ENCODE data around the gene NIPAL4. TPM values are rescaled to one million over a fixed set of nuclear protein-coding genes. Genes with fewer than 3 reads are reported as not detected.
A peak's percentile ranks its signal among the peaks of the same experiment; 100 is the strongest.

The NIPAL4 gene
- total RNA-seq, 1 donor from 2014 or later = not detected

DNA sequence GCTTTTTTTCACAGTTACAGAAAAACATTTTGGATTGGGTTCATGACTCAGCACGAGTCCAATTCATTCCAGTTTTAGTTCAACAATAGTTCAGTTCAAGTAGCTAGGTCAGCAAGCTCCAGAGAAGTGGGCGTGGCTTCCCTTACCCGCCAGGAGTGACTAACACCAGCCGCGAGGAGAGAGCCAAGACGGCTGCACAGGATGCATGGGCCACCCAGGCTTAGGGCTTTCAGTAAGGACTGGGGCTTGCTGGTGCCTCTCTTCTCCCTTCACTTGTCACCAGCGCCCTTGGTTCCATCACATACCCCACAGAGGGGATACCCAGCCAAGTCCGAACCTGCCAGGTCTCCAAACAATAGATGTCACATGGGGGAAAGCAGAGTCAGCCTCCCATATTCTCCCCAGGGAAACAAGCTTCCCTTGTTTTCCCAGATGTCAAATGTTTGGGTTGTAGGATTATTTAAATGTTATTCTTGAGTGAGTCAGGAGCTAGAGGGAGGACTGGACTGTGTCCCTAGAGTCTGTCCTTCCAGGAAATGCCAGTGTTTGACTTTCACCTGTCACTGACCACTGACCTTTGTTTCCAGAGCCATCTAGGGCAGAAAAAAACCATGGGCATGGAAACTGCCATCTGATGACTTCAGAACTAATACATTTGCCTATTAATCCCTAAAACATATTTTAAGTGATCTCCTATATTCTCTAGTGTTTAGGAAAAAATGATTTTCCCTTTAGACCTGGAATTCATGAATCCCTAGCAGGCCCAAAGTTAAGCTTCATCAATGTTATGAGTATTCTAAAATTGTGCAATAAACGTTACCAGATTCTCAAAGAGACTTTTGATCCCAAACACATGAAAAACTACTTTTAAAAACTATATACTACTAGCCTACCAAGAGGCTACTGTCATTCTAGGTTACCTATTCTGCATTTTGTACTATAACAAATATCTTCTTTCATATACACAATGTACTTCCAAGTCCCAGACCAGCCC, 51.9 kb downstream of the NIPAL4 start:
- Histone ChIP-seq H3K4me3 (no peak overlapping the region), H3K4me1 (peaks cover 15 to 33% of the 10 kb centered on the region in 2 donors), H3K9me3 (no peaks in the 10 kb centered on the region), H3K27ac (peak overlapping the region; percentile 78 to 93), H3K36me3 (peaks cover 7 to 13% of the 10 kb centered on the region in 2 donors), H3K27me3 (no peaks in the 10 kb centered on the region)
- DNase-seq (ENCODE audit: low spot score in 2 of 2) = peak; percentile 93 to 98
- intact Hi-C loops (cut with DNase I) = loop anchor here (2.0 to 5.0 kb wide), 4 partner anchors 51 to 220 kb away; partner anchors contain the start of genes ADAM19 and THG1L
- no peak for TF ChIP-seq CTCF (IDR thresholded peaks at IDR 0.05)

DNA sequence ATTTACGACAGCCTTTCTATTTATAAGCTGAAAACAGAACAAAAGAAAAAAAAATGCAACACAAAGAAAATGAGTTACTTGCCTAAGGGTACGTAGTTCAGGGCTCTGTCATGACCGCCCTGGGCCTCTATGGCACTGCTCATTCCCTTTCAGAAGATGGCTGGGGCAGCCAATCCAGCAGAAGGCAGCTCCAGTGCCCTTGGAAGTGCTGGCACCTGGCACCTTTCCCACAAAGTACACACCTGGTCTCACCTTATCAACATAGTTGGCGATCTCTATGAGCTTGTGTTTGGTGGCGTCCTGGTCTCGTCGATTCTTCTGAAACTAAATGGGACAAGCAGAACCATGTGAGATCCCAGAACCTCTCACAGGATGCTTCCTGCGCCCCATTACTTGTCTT, 53.2 kb downstream of the NIPAL4 start:
- DNase-seq (ENCODE audit: low spot score in 2 of 2) = no peak
- no peak for TF ChIP-seq CTCF (IDR thresholded peaks at IDR 0.05)
- Histone ChIP-seq H3K4me1 (peaks cover 18 to 35% of the 10 kb centered on the region in 2 donors), H3K4me3 (no peak overlapping the region), H3K27ac (peak overlapping the region; percentile 78 to 93), H3K27me3 (no peaks in the 10 kb centered on the region), H3K9me3 (no peaks in the 10 kb centered on the region), H3K36me3 (peaks cover 6 to 7% of the 10 kb centered on the region in 2 donors)
- intact Hi-C loops (cut with DNase I) = loop anchor here (2.0 to 5.0 kb wide), 4 partner anchors 50 to 219 kb away; partner anchors contain the start of genes ADAM19 and THG1L

GRCh38 chr5:157514974-157515373, 55.0 kb downstream of the NIPAL4 start:
- intact Hi-C loops (cut with DNase I) = loop anchor here (5.0 kb wide), 1 partner anchor 217 kb away; the partner anchor contains the start of gene THG1L
- DNase-seq (ENCODE audit: low spot score in 2 of 2) = no peak
- Histone ChIP-seq H3K4me3 (no peak overlapping the region), H3K27me3 (no peaks in the 10 kb centered on the region), H3K4me1 (peaks cover 18 to 35% of the 10 kb centered on the region in 2 donors), H3K9me3 (no peaks in the 10 kb centered on the region), H3K27ac (peak overlapping the region in 1 of 2 donors; percentile 46), H3K36me3 (peaks cover 3 to 9% of the 10 kb centered on the region in 2 donors)
- TF ChIP-seq CTCF (IDR thresholded peaks at IDR 0.05) = no peak

GRCh38 chr5:157516006-157516405, 56.0 kb downstream of the NIPAL4 start:
- Histone ChIP-seq H3K9me3 (no peaks in the 10 kb centered on the region), H3K27me3 (no peaks in the 10 kb centered on the region), H3K4me3 (no peak overlapping the region), H3K4me1 (peaks cover 14 to 30% of the 10 kb centered on the region in 2 donors), H3K36me3 (peaks cover 3 to 9% of the 10 kb centered on the region in 2 donors), H3K27ac (peak overlapping the region; percentile 62 to 82)
- DNase-seq (ENCODE audit: low spot score in 2 of 2) = no peak
- intact Hi-C loops (cut with DNase I) = no loop called here
- TF ChIP-seq CTCF (IDR thresholded peaks at IDR 0.05) = no peak

DNA sequence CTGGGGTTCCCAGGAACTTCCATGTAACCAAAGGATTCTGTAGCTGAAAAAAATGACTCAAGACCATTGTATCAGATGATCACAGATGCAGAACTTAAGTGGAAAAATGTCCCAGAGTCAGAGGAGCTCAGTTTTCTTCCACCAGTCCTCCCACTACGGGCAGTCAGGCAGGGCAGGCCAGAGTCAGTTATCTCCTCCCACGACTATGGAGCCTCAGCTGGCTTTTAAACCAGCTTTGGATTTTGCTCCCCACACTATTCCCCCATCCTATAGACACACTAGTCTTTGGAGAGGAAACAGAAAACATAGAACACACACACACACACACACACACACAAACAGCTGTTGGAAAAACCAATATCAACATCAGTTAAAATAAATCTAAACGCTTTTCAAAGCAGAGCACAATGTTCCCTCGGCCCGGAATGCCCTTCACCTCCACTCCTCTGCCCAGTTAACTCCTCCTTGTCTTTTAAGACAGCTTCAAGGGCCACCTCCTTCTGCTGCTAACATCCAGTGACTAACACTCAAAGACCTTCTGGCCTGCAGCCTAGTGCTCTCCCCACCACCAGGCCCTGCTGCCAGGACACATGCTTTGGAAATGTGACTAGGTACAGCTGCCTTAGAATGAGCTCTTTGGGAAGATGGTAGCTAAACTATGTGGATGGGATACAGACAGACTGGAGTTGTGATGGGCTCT, 56.8 kb downstream of the NIPAL4 start:
- peak; percentile 29 to 79 for DNase-seq (ENCODE audit: low spot score in 2 of 2)

More for the DNA sequence above, 56.8 kb downstream of the NIPAL4 start:
- Histone ChIP-seq H3K4me3 (no peak overlapping the region), H3K27ac (peak overlapping the region; percentile 62 to 82), H3K9me3 (no peaks in the 10 kb centered on the region), H3K27me3 (no peaks in the 10 kb centered on the region), H3K36me3 (peaks cover 3 to 9% of the 10 kb centered on the region in 2 donors), H3K4me1 (peaks cover 10 to 25% of the 10 kb centered on the region in 2 donors)
- intact Hi-C loops (cut with DNase I) = no loop called here
- no peak for TF ChIP-seq CTCF (IDR thresholded peaks at IDR 0.05)
